ENCODE measurements around the gene GPR62. TPM values are rescaled to one million over a fixed set of nuclear protein-coding genes. Genes with fewer than 3 reads are reported as not detected.

The GPR62 gene
- total RNA-seq, 1 experiment from 2014 or later = not detected

DNA sequence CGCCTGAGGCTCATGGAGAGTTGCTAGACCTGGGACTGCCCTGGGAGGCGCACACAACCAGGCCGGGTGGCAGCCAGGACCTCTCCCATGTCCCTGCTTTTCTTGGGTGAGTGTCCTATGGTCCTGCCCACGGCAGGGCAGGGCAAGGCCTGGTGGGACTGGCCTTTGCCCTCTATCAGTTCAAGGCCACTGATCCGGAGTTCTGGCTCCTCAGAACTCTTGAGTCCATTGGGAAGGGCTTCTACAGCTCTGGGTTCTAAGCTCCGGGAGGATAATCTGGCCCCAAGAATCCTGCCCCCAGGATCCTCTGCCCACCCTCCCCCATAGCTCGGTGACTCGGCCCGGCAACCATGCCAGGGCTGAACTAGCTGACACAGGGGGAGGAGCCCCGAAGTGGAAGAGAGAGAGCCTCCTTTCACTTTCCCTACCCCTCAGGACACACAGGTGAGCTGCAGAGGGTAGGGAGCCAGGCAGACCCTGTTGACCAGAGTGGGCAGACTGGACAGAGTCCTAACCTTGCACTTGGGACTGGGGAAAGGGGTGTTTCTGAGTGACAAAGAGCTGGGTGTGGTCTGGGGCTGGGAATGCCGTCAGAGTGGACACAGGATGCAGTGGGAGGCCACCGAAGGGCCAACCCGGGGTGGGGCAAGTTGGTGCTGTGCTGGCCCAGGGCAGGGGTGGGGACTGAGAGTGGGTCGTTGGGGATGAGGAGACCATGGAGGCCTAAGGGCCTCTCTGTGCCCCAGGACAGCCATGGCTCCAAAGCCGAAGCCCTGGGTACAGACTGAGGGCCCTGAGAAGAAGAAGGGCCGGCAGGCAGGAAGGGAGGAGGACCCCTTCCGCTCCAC is 12.4 kb upstream of the GPR62 start:
- peak; percentile 7 to 39 for DNase-seq
- Mint-ChIP-seq H3K4me1 (ENCODE audit: low read depth, unreplicated experiment) (peaks cover 7% of the 10 kb centered on the region), H3K4me3 (ENCODE audit: unreplicated experiment) (peak overlapping the region; percentile 63), H3K27me3 (ENCODE audit: insufficient read depth, unreplicated experiment) (no peaks in the 10 kb centered on the region), H3K27ac (ENCODE audit: unreplicated experiment) (peak overlapping the region; percentile 6), H3K36me3 (ENCODE audit: insufficient read depth, unreplicated experiment) (peaks cover 21% of the 10 kb centered on the region), H3K9me3 (ENCODE audit: unreplicated experiment) (no peaks in the 10 kb centered on the region)
- no TSS peak for BruUV-seq (replicated peaks)
- no peak for TF ChIP-seq CTCF (IDR thresholded peaks at IDR 0.05; ENCODE audit: insufficient read depth in 1 of 2, low read depth in 1 of 2, low read length in 1 of 2, severe bottlenecking in 1 of 2, unreplicated experiment in 1 of 2)
- H3K4me1 ChIP-seq = peaks cover 13% of the 10 kb centered on the region
- H3K4me3 ChIP-seq (ENCODE audit: low read depth, low read length) = peak overlapping the region; percentile 26
- ChIA-PET POLR2A (interaction anchor here (0.5 to 2.2 kb wide), 5 partner anchors 30 to 113 kb away, joined by 4 to 15 read pairs (median 5); partner anchors contain the start of genes ABHD14A, ABHD14B, ACY1 and RPL29), CTCF (interaction anchor here (0.6 to 2.7 kb wide), 7 partner anchors 31 to 362 kb away, joined by 3 to 41 read pairs (median 7); partner anchors contain the start of genes ABHD14B, ACY1, DUSP7 and POC1A)
- no peaks in the 10 kb centered on the region for H3K36me3 ChIP-seq (ENCODE audit: control insufficient read depth, insufficient read depth, low read length)
- H3K27me3 ChIP-seq (replicated peaks; ENCODE audit: control insufficient read depth, insufficient read depth, low read length) = no peaks in the 10 kb centered on the region
- no peaks in the 10 kb centered on the region for H3K9me3 ChIP-seq
- intact Hi-C loops (cut with micrococcal nuclease; ENCODE audit: unreplicated experiment) = loop anchor here (1.0 to 2.0 kb wide), 5 partner anchors 24 to 201 kb away; partner anchors contain the start of genes ABHD14B and PCBP4

DNA sequence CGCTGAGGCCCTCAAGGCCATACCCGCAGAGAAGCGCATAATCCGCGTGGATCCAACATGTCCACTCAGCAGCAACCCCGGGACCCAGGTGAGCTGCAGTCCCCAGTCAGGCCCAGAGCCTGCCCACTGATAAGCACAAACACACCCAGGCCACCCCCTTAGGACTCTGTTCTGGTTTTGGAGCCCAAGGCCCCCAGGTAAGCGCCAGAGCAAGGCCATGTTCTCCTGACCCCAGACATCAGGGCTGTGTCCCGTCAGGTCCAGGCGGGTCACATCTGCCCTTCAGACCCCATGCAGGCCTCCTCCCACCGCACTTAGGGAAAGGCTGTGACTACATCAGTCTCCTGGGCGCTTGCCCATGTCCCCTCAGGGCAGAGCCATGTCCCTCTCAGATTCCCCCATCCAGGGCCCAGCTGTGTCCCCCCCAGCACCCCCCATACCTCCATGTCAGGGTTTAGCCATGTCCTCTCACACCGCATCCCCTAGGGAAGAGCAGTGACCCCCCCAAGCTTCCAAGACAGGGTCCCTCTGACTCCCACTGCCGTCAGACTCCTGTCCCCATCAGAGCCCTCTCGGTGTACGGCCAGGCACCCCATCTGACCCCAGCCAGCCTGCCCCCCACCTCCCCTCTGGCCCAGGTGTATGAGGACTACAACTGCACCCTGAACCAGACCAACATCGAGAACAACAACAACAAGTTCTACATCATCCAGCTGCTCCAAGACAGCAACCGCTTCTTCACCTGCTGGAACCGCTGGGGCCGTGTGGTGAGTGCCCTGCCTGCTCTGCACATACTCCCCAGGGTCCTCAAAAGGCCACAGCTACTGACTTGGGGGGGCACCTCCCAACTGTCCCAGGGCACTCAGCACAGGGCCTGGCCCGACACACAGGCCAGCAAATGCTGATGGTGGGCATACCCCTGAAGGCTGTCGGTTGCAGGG is 11.5 kb upstream of the GPR62 start:
- no peak for DNase-seq
- no TSS peak for BruUV-seq (replicated peaks)

More for the DNA sequence above, 11.5 kb upstream of the GPR62 start:
- ChIA-PET POLR2A (interaction anchor here (0.9 kb wide), 1 partner anchor 52 kb away, joined by 4 read pairs; the partner anchor contains the start of gene RPL29), CTCF (interaction anchor here (0.6 to 2.4 kb wide), 2 partner anchors 39 to 363 kb away, joined by 3 to 41 read pairs; partner anchors contain the start of gene ACY1)
- H3K27ac Mint-ChIP-seq (ENCODE audit: unreplicated experiment) = peak overlapping the region; percentile 42
- intact Hi-C loops (cut with micrococcal nuclease; ENCODE audit: unreplicated experiment) = loop anchor here (2.0 kb wide), 1 partner anchor 53 kb away; no protein-coding TSS in a partner anchor
- H3K36me3 Mint-ChIP-seq (ENCODE audit: insufficient read depth, unreplicated experiment) = peaks cover 13% of the 10 kb centered on the region
- H3K27me3 ChIP-seq (replicated peaks; ENCODE audit: control insufficient read depth, insufficient read depth, low read length) = no peaks in the 10 kb centered on the region
- no peak for TF ChIP-seq CTCF (IDR thresholded peaks at IDR 0.05; ENCODE audit: insufficient read depth in 1 of 2, low read depth in 1 of 2, low read length in 1 of 2, severe bottlenecking in 1 of 2, unreplicated experiment in 1 of 2)
- H3K4me1 ChIP-seq = peaks cover 13% of the 10 kb centered on the region
- H3K4me1 Mint-ChIP-seq (ENCODE audit: low read depth, unreplicated experiment) = peaks cover 7% of the 10 kb centered on the region
- no peak overlapping the region for H3K4me3 ChIP-seq (ENCODE audit: low read depth, low read length)
- no peaks in the 10 kb centered on the region for H3K9me3 ChIP-seq
- H3K27me3 Mint-ChIP-seq (ENCODE audit: insufficient read depth, unreplicated experiment) = no peaks in the 10 kb centered on the region
- no peak overlapping the region for H3K4me3 Mint-ChIP-seq (ENCODE audit: unreplicated experiment)
- no peaks in the 10 kb centered on the region for H3K36me3 ChIP-seq (ENCODE audit: control insufficient read depth, insufficient read depth, low read length)
- H3K9me3 Mint-ChIP-seq (ENCODE audit: unreplicated experiment) = no peaks in the 10 kb centered on the region

Data from Caco-2 (cell line).